Middle frontal gyrus (tissue), 1 donor: ENCODE data around the gene DMD.

Experiments
- DNase-seq: peaks from one replicate; pipeline ENCODE4 v3.0.0-alpha.2; 2015; ENCODE audit warnings: low spot score; ENCODE audit errors: extremely low spot score

DMD gene

GRCh38 chrX:31893525-31893924 lies 1317.8 kb downstream of the DMD start:
- no peak for DNase-seq

GRCh38 chrX:31889088-31889487 lies 1322.3 kb downstream of the DMD start:
- no peak for DNase-seq

GRCh38 chrX:31884535-31884934 lies 1326.8 kb downstream of the DMD start:
- no peak for DNase-seq

- no peak for DNase-seq
Observed at GRCh38 chrX:31872007-31872406, 1339.3 kb downstream of the DMD start.

- no peak for DNase-seq
Observed at GRCh38 chrX:31870267-31870666, 1341.1 kb downstream of the DMD start.

GRCh38 chrX:31860686-31861085 lies 1350.7 kb downstream of the DMD start:
- DNase-seq, result no peak

- no peak for DNase-seq
Observed at GRCh38 chrX:31858915-31859314, 1352.4 kb downstream of the DMD start.

GRCh38 chrX:31854716-31855115 lies 1356.6 kb downstream of the DMD start:
- no peak for DNase-seq

- DNase-seq, result no peak
Observed at GRCh38 chrX:31851761-31852160, 1359.6 kb downstream of the DMD start.

GRCh38 chrX:31847773-31848172 lies 1363.6 kb downstream of the DMD start:
- DNase-seq, result no peak

GRCh38 chrX:31845003-31845402 lies 1366.3 kb downstream of the DMD start:
- no peak for DNase-seq

GRCh38 chrX:31838617-31839016 lies 1372.7 kb downstream of the DMD start:
- no peak for DNase-seq

GRCh38 chrX:31837445-31838049 lies 1373.8 kb downstream of the DMD start:
- no peak for DNase-seq

- DNase-seq, result no peak
Observed at GRCh38 chrX:31836479-31836878, 1374.9 kb downstream of the DMD start.

- no peak for DNase-seq
Observed at GRCh38 chrX:31832263-31832662, 1379.1 kb downstream of the DMD start.

GRCh38 chrX:31820430-31821210 lies 1390.7 kb downstream of the DMD start:
- DNase-seq, result no peak

GRCh38 chrX:31819455-31819854 lies 1391.9 kb downstream of the DMD start:
- DNase-seq, result no peak

- DNase-seq, result no peak
Observed at GRCh38 chrX:31811106-31811505, 1400.2 kb downstream of the DMD start.

GRCh38 chrX:31808357-31808756 lies 1403.0 kb downstream of the DMD start:
- DNase-seq, result no peak

GRCh38 chrX:31807165-31807564 lies 1404.2 kb downstream of the DMD start:
- no peak for DNase-seq

- DNase-seq, result no peak
Observed at GRCh38 chrX:31805781-31806180, 1405.6 kb downstream of the DMD start.

GRCh38 chrX:31800219-31800618 lies 1411.1 kb downstream of the DMD start:
- DNase-seq, result no peak

GRCh38 chrX:31796624-31797023 lies 1414.7 kb downstream of the DMD start:
- no peak for DNase-seq
